GM13976 (cell line): ENCODE results near the gene SLC30A1.
"Not testable (repeated sequence)": the region's sequence is repeated elsewhere in the genome, so short reads cannot be mapped to it uniquely, and the experiment has no call there.

Experiments
- DNase-seq: peaks from one replicate; pipeline ENCODE4 v3.0.0; 2012; ENCODE audit warnings: low spot score
- CTCF ChIP-seq: IDR thresholded peaks from 2 replicates; pipeline ENCODE4 v1.5.1; 2012; ENCODE audit warnings: borderline replicate concordance, mild to moderate bottlenecking; ENCODE audit not compliant: insufficient read depth; ENCODE audit errors: extremely low read depth, missing control alignments, control extremely low read depth
- in situ Hi-C: fragments of 300-500 bp; cut with MboI; formaldehyde crosslinking; loops from one replicate; pipeline ENCODE4 v1.12.0; 2022; ENCODE audit warnings: low sequenced_read_pairs, mixed read lengths, inconsistent platforms; ENCODE audit not compliant: unreplicated experiment

SLC30A1 gene, protein sequence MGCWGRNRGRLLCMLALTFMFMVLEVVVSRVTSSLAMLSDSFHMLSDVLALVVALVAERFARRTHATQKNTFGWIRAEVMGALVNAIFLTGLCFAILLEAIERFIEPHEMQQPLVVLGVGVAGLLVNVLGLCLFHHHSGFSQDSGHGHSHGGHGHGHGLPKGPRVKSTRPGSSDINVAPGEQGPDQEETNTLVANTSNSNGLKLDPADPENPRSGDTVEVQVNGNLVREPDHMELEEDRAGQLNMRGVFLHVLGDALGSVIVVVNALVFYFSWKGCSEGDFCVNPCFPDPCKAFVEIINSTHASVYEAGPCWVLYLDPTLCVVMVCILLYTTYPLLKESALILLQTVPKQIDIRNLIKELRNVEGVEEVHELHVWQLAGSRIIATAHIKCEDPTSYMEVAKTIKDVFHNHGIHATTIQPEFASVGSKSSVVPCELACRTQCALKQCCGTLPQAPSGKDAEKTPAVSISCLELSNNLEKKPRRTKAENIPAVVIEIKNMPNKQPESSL

DNA sequence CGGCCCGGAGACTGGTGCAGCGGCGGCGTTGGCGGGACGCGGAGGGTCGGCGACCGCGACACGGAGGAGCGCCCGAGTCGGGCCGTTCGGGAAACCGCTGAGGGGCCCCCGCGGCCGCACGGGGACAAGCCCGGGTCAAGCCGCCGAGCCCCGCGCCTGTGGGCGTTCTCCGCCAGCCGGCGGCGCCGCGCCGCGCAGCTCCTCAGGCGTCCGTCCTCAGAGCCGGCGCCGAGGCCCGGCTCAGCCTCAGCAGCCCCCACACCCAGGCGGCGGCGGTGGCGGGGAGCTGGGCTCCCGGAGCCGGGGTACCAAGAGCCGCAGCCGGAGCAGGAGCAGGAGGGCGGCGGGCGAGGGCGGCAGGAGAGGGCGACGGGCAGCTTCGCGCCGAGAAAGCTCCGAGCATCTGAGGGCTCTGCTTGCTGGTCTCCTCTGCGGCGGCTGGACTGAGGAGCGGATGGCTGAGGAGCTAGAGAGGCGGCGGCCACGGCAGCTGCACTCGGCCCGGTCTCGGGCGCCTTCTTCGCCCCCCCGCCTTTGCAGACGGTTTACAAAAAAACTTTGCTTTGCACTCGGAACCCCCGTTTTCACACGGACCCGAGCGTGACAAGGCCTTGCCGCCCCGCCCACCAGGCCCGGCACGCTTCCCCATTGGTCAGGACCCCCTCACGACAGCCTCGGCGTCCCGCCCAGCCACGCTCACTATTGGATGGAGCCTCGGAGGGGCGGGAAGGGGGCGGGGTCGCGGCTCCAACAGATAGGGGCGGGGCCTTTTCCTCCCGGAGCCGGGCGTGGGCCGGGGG lies at the start of gene SLC30A1:
SLC30A1 (minus strand) TSS at position 522 of the 800 bp plus-strand sequence. CDS start 549 bp downstream, outside the sequence.
- in situ Hi-C loops, result no loop called here
- no peak for TF ChIP-seq CTCF
- DNase-seq, result peak; percentile 99

- in situ Hi-C loops, result no loop called here
Observed at GRCh38 chr1:211628417-211628816, 49.5 kb upstream of the SLC30A1 start.

DNA sequence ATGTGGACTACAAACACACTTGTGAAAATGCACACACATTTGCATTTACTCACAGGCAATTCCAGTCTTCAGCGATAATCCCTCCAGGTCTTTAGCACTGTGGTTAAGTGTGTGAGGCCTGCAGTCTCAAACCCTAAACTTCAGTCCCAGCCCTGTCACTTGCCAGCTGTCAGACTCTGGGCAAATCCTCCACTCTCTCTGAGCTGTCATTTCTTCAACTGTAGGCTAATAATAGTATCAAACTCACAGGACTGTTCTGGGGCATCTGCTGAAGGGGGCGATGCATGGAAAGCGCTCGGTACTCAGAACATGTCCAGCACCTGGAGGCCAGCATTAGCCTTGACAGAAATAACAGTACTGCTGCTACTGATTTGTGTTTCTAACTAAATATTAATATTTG lies 48.3 kb upstream of the SLC30A1 start:
- in situ Hi-C loops, result no loop called here
- TF ChIP-seq CTCF, result no peak
- DNase-seq, result no peak

More at GRCh38 chr1:211628417-211628816, 49.5 kb upstream of the SLC30A1 start:
- DNase-seq, result no peak
- TF ChIP-seq CTCF, result no peak

GRCh38 chr1:211625866-211626265 lies 46.9 kb upstream of the SLC30A1 start:
- in situ Hi-C loops, DNase-seq: not testable (repeated sequence)

DNA sequence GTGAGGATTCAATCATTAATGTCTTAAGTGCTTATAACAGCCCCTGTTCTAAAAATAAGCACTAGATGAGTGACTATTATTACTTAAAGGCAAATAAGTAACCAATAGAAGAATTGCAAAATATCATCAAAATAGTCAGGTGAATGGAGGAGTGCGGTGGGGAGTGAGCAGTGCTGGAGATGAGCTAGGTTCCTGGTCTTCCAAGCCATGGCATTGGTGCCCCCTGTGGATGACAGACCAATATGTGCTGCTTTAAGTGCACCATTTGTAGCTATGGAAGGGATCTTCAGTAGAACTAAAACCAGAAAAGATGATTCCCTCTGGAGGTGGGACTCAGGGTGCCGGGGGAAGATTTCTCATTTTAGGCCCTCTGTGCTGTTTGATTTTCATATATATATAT lies 46.1 kb upstream of the SLC30A1 start:
- no peak for DNase-seq
- peak; percentile 21 for TF ChIP-seq CTCF
- in situ Hi-C loops, result no loop called here

GRCh38 chr1:211623515-211623914 lies 44.6 kb upstream of the SLC30A1 start:
- TF ChIP-seq CTCF, result no peak
- in situ Hi-C loops, result no loop called here
- DNase-seq, result no peak

GRCh38 chr1:211621447-211622198 lies 42.7 kb upstream of the SLC30A1 start:
- DNase-seq, result no peak
- in situ Hi-C loops, result no loop called here
- no peak for TF ChIP-seq CTCF
